ENCODE data around the gene TTC9. TPM values are rescaled to one million over a fixed set of nuclear protein-coding genes. Genes with fewer than 3 reads are reported as not detected.
A peak's percentile ranks its signal among the peaks of the same experiment; 100 is the strongest.

Gene TTC9
- total and polyA plus RNA-seq, 10 of the 15 experiments (the other 5 are each of a cell fraction or from before 2014, with no cell fraction given), result 0.87 to 15.8 (median 7.8) TPM

DNA sequence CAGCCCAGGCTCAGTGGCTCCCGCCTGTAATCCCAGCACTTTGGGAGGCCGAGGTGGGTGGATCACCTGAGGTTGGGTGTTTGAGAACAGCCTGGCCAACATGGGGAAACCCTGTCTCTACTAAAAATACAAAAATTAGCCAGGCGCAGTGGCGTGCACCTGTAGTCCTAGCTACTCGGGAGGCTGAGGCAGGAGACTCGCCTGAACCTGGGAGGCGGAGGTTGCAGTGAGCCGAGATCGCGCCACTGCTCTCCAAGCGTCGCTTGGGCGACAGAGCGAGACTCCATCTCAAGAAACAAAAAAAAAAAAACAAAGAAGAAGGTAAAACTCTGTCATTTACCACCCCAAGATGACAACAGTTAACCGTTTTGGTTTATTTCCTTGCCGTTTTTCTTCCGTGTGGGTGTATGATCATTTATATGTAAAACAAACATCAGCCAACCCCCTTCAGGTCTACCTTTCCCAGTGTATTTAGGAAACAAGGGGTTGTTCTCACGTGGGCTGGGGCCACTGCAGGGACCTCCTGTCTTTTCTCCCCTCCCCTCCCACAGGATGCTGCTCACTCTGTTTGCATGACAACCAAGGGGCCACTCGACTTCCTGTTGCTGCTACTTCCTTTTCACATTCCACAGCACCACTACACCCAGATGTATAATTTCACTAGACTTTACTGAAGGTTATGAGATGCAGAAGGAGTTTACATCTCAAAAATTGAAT, 13.6 kb downstream of the TTC9 start (continued):
- TF ChIP-seq MYC (IDR thresholded peaks at IDR 0.05; ENCODE audit: insufficient read depth, insufficient read length, insufficient replicate concordance, low read length, severe bottlenecking) (no peak), GATAD2B (conservative IDR thresholded peaks at IDR 0.05; ENCODE audit: low read depth) (no peak), NFXL1 (IDR thresholded peaks at IDR 0.05; ENCODE audit: borderline replicate concordance) (no peak), KAT2A (conservative IDR thresholded peaks at IDR 0.05; ENCODE audit: control insufficient read depth, low read depth, low read length) (no peak), TARDBP (IDR thresholded peaks at IDR 0.05; ENCODE audit: borderline replicate concordance) (no peak), MEF2B (IDR thresholded peaks at IDR 0.05; ENCODE audit: partially characterized antibody, poor library complexity, severe bottlenecking) (no peak), ZNF274 (IDR thresholded peaks at IDR 0.05; ENCODE audit: insufficient read depth, insufficient read length) (no peak), ATF2 (IDR thresholded peaks at IDR 0.05; ENCODE audit: low read length) (peak; percentile 62), SUPT20H (IDR thresholded peaks at IDR 0.05; ENCODE audit: borderline replicate concordance, control insufficient read depth, low read depth, low read length) (no peak), CREM (IDR thresholded peaks at IDR 0.05; ENCODE audit: low read depth) (peak; percentile 66), WRNIP1 (IDR thresholded peaks at IDR 0.05; ENCODE audit: borderline replicate concordance, low read depth, low read length) (no peak), TAF1 (IDR thresholded peaks at IDR 0.05; ENCODE audit: borderline replicate concordance, low read depth, low read length) (peak; percentile 62; the same call in 1 of the 2 replicates), EP300 (IDR thresholded peaks at IDR 0.05; ENCODE audit: borderline replicate concordance in 1 of 2, control insufficient read depth in 1 of 2, low read depth in 2 of 2, low read length in 2 of 2) (peak in 1 of 2 experiments; percentile 21; a peak in 1 of 4 replicates), HSF1 (IDR thresholded peaks at IDR 0.05; ENCODE audit: low read depth, low read length) (no peak), NFIC (IDR thresholded peaks at IDR 0.05; ENCODE audit: low read depth, low read length) (peak; percentile 80), NR2C2 (IDR thresholded peaks at IDR 0.05; ENCODE audit: borderline replicate concordance, control insufficient read depth, insufficient read length, low read depth) (no peak), CBFB (IDR thresholded peaks at IDR 0.05; ENCODE audit: low read depth) (peak; percentile 68; the same call in 1 of the 2 replicates)
- TF ChIP-seq, protein P1, sequence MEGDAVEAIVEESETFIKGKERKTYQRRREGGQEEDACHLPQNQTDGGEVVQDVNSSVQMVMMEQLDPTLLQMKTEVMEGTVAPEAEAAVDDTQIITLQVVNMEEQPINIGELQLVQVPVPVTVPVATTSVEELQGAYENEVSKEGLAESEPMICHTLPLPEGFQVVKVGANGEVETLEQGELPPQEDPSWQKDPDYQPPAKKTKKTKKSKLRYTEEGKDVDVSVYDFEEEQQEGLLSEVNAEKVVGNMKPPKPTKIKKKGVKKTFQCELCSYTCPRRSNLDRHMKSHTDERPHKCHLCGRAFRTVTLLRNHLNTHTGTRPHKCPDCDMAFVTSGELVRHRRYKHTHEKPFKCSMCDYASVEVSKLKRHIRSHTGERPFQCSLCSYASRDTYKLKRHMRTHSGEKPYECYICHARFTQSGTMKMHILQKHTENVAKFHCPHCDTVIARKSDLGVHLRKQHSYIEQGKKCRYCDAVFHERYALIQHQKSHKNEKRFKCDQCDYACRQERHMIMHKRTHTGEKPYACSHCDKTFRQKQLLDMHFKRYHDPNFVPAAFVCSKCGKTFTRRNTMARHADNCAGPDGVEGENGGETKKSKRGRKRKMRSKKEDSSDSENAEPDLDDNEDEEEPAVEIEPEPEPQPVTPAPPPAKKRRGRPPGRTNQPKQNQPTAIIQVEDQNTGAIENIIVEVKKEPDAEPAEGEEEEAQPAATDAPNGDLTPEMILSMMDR (IDR thresholded peaks at IDR 0.05 in 2 of 3, conservative IDR thresholded peaks at IDR 0.05 in 1 of 3; ENCODE audit: control insufficient read depth in 2 of 3, extremely low read depth in 1 of 3, insufficient read depth in 1 of 3, low read depth in 3 of 3, low read length in 3 of 3), result no peak
- TF ChIP-seq, protein P2, sequence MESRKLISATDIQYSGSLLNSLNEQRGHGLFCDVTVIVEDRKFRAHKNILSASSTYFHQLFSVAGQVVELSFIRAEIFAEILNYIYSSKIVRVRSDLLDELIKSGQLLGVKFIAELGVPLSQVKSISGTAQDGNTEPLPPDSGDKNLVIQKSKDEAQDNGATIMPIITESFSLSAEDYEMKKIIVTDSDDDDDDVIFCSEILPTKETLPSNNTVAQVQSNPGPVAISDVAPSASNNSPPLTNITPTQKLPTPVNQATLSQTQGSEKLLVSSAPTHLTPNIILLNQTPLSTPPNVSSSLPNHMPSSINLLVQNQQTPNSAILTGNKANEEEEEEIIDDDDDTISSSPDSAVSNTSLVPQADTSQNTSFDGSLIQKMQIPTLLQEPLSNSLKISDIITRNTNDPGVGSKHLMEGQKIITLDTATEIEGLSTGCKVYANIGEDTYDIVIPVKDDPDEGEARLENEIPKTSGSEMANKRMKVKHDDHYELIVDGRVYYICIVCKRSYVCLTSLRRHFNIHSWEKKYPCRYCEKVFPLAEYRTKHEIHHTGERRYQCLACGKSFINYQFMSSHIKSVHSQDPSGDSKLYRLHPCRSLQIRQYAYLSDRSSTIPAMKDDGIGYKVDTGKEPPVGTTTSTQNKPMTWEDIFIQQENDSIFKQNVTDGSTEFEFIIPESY (IDR thresholded peaks at IDR 0.05), result no peak

Measured in GM12878 (cell line).